Bladder microvascular endothelial cell (primary cell): ENCODE measurements around the gene PCBP1. TPM values are rescaled to one million over a fixed set of nuclear protein-coding genes. Genes with fewer than 3 reads are reported as not detected.

Source experiments
- total RNA-seq: library from RNA; depleted of rRNA; stranded (reverse); fragments of >200 nt; gene quantifications from 2 replicates; pipeline ENCODE4 v1.2.3, GENCODE V29; 2014

PCBP1 gene
- 35.8 and 74.7 TPM in 2 replicates for total RNA-seq

GRCh38 chr2:70086838-70087701 lies at the start of gene PCBP1:
PCBP1 (plus strand) TSS chr2:70087477; CDS start chr2:70087744, 267 bp downstream.

Other genes starting within 250 kb of the PCBP1 start
- gene SNRNP27, start 193.5 kb upstream of the PCBP1 start, total RNA-seq: 24.4 and 30.7 TPM in 2 replicates
- gene MXD1, start 172.4 kb upstream of the PCBP1 start, total RNA-seq: 2.3 and 5.3 TPM in 2 replicates
- gene ASPRV1, start 125.8 kb upstream of the PCBP1 start, total RNA-seq: 0.16 and 0.25 TPM in 2 replicates
- 9.2 and 28.7 TPM in 2 replicates for gene C2orf42, start 103.5 kb downstream of the PCBP1 start, total RNA-seq
- gene TIA1, start 161.2 kb downstream of the PCBP1 start, total RNA-seq: 90.8 and 262 TPM in 2 replicates
- 16.4 and 35.2 TPM in 2 replicates for gene PCYOX1, start 170.7 kb downstream of the PCBP1 start, total RNA-seq
- gene SNRPG, start 206.3 kb downstream of the PCBP1 start, total RNA-seq: 168 and 328 TPM in 2 replicates
- gene FAM136A, start 214.6 kb downstream of the PCBP1 start, total RNA-seq: 16.4 and 19.3 TPM in 2 replicates